Breast epithelium (tissue), 3 donors: ENCODE results near the gene LAMA3.

Source experiments
- CTCF ChIP-seq, 3 donors: fragments of 450-650 bp; IDR thresholded peaks; one replicate each; pipeline ENCODE4 v1.5.1; 2016 to 2017; ENCODE audit warnings: antibody characterized with exemption in 3 of 3, mild to moderate bottlenecking in 3 of 3, moderate library complexity in 3 of 3
- POLR2A ChIP-seq: fragments of 450-650 bp; IDR thresholded peaks from one replicate; pipeline ENCODE4 v1.6.1; 2016; ENCODE audit warnings: antibody characterized with exemption, mild to moderate bottlenecking, moderate library complexity
- POLR2AphosphoS5 ChIP-seq, 3 donors: sonication (generic); formaldehyde crosslinking; IDR thresholded peaks; one replicate each; pipeline ENCODE4 v1.6.1; 2017; ENCODE audit warnings: antibody characterized with exemption in 3 of 3

- TF ChIP-seq CTCF (IDR thresholded peaks at IDR 0.05) = no peak
- TF ChIP-seq POLR2A = no peak
- no peak for TF ChIP-seq POLR2AphosphoS5 (IDR thresholded peaks at IDR 0.05)
These were observed 167.4 kb downstream of the LAMA3 start for GRCh38 chr18:23856466-23857163.
